HepG2 (cell line): ENCODE data around the gene CD6. TPM values are rescaled to one million over a fixed set of nuclear protein-coding genes. Genes with fewer than 3 reads are reported as not detected.
A peak's percentile ranks its signal among the peaks of the same experiment; 100 is the strongest.

Experiments used
- EEA1 ChIP-seq: sonication (generic); formaldehyde crosslinking; IDR thresholded peaks from 2 replicates; pipeline ENCODE4 v1.5.1; 2020; ENCODE audit warnings: mild to moderate bottlenecking, missing genetic modification reagents, borderline replicate concordance
- EP300 ChIP-seq, 3 experiments: sonication (generic) in 1 of 3; formaldehyde crosslinking in 1 of 3; IDR thresholded peaks; 2 replicates each; pipeline versions ENCODE4 v1.5.1 to v1.6.1; 2011 to 2020; ENCODE audit warnings: low read depth in 2 of 3, low read length in 2 of 3, borderline replicate concordance in 1 of 3, improper control_type of control experiment in 1 of 3, mild to moderate bottlenecking in 1 of 3, missing genetic modification reagents in 1 of 3, moderate library complexity in 1 of 3
- FOXA3 ChIP-seq: IDR thresholded peaks from 2 replicates; pipeline ENCODE4 v1.6.1; 2016; ENCODE audit warnings: missing genetic modification reagents, missing compliant biosample characterization
- MXD4 ChIP-seq: IDR thresholded peaks from 2 replicates; pipeline ENCODE4 v1.6.1; 2016; ENCODE audit warnings: mild to moderate bottlenecking, missing biosample characterization, missing genetic modification reagents
- NR3C1 ChIP-seq: sonication (generic); formaldehyde crosslinking; IDR thresholded peaks from 2 replicates; pipeline ENCODE4 v1.4.0; 2020; ENCODE audit warnings: missing genetic modification reagents
- POLR2G ChIP-seq: fragments of 200-400 bp; formaldehyde crosslinking; IDR thresholded peaks from 2 replicates; pipeline ENCODE4 v1.6.1; 2018; ENCODE audit warnings: mild to moderate bottlenecking, low read depth, low read length, moderate library complexity
- SNAI1 ChIP-seq: sonication (generic); formaldehyde crosslinking; IDR thresholded peaks from 2 replicates; pipeline ENCODE4 v1.5.0; 2020; ENCODE audit warnings: mild to moderate bottlenecking, missing genetic modification reagents, borderline replicate concordance
- TEF ChIP-seq: sonication (generic); formaldehyde crosslinking; IDR thresholded peaks from 2 replicates; pipeline ENCODE4 v1.5.0; 2020; ENCODE audit warnings: missing genetic modification reagents
- U2AF1 ChIP-seq: fragments of 200-400 bp; formaldehyde crosslinking; optimal IDR thresholded peaks from 2 replicates; pipeline ENCODE3; 2017; ENCODE audit warnings: mild to moderate bottlenecking, low read depth, low read length
- ZBTB44 ChIP-seq: sonication (generic); formaldehyde crosslinking; IDR thresholded peaks from 2 replicates; pipeline ENCODE4 v1.4.0; 2020; ENCODE audit warnings: missing genetic modification reagents
- ZFP90 ChIP-seq: sonication (generic); formaldehyde crosslinking; IDR thresholded peaks from 2 replicates; pipeline ENCODE4 v1.8.0; 2022; ENCODE audit warnings: missing genetic modification reagents, mild to moderate bottlenecking, inconsistent platforms, borderline replicate concordance
- ZNF281 ChIP-seq: sonication (generic); formaldehyde crosslinking; IDR thresholded peaks from 2 replicates; pipeline ENCODE4 v1.4.0; 2020; ENCODE audit warnings: missing genetic modification reagents, borderline replicate concordance
- ZNF383 ChIP-seq: sonication (generic); formaldehyde crosslinking; IDR thresholded peaks from 2 replicates; pipeline ENCODE4 v1.4.0; 2020; ENCODE audit warnings: missing genetic modification reagents, mild to moderate bottlenecking, borderline replicate concordance
- ZNF605 ChIP-seq: sonication (generic); formaldehyde crosslinking; IDR thresholded peaks from 2 replicates; pipeline ENCODE4 v1.8.0; 2022; ENCODE audit warnings: mild to moderate bottlenecking, missing genetic modification reagents
- ZNF607 ChIP-seq: sonication (generic); formaldehyde crosslinking; IDR thresholded peaks from 2 replicates; pipeline ENCODE4 v1.5.1; 2020; ENCODE audit warnings: missing genetic modification reagents, mild to moderate bottlenecking, borderline replicate concordance
- polyA plus RNA-seq, 8 experiments: library from polyadenylated mRNA; depleted of rRNA in 3 of 8; stranded (reverse) in 7 of 8; unstranded in 1 of 8; fragments of >200 nt; fragmentation: Illumina TruSeq in 4 of 8; extraction: Trizol in 4 of 8; gene quantifications; 2 replicates each; pipeline versions ENCODE4 v1.2.1 to v1.2.3, GENCODE V29; 2011 to 2016; ENCODE audit warnings: low read depth in 4 of 8, missing spikeins in 1 of 8, mixed read lengths in 1 of 8; ENCODE audit not compliant: insufficient read depth in 1 of 8
- total RNA-seq, 5 experiments: library from RNA; depleted of rRNA; stranded (reverse); fragments of >200 nt; fragmentation: Illumina TruSeq; extraction: Trizol; gene quantifications; 2 replicates each; pipeline ENCODE4 v1.2.3, GENCODE V29; 2016; ENCODE audit warnings: low read depth in 1 of 5
- TF ChIP-seq, protein P1 (sequence below): sonication (generic); formaldehyde crosslinking; IDR thresholded peaks from 2 replicates; pipeline ENCODE4 v1.8.0; 2022; ENCODE audit warnings: mild to moderate bottlenecking, missing genetic modification reagents, moderate library complexity
- TF ChIP-seq, protein P2 (sequence below): IDR thresholded peaks from 2 replicates; pipeline ENCODE4 v1.6.1; 2012; ENCODE audit warnings: low read length, improper control_type of control experiment

The CD6 gene
- total and polyA plus RNA-seq, 2 of the 13 experiments (the other 11 are each of a cell fraction or from before 2014, with no cell fraction given) = not detected

DNA sequence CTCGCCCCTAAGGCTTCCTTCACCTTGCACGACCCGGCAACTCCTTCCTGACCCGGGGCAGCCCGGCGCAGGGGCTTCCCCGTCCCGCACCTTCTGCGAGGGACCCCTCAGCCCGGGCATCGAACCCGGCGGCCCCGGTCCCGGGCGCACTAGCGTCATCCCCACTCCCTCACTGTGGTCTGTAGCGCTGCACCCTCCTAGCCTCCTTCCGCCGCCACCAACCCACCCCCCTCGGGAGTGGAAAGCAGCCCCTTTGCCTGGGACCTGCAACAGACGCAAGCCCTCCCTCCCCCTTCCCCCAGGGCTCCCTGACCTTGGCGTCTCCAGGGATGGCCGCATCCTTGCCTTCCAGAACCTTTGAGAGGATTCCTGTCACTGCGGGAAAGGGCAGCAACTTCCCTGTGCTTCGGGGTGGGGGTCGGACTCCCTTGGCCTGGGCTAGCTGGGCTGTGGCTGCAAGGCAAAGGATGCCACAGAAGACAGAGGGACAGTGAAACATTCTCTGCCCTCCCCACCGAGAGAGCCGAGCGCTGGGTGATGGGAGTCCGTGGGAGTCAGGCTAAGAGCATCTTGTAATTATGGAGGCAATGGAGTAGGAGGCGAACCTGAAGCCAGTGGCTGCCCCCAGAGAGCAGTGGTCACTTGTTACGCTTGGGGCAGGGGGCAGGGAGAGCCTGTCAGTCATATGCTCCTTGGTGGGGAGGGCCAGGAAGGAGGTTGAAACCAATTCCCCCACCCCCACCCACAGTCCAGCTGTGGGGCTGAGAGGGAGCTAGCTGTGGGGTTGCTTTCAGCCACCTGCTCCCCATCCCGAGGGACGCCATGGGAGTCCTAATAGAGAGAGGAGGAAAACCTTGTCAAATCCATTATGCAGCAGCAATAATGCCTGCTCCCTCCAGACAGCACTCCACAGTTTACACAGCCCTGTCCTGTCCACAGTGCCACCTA, 46.3 kb upstream of the CD6 start (continued):
- TF ChIP-seq, protein P1, sequence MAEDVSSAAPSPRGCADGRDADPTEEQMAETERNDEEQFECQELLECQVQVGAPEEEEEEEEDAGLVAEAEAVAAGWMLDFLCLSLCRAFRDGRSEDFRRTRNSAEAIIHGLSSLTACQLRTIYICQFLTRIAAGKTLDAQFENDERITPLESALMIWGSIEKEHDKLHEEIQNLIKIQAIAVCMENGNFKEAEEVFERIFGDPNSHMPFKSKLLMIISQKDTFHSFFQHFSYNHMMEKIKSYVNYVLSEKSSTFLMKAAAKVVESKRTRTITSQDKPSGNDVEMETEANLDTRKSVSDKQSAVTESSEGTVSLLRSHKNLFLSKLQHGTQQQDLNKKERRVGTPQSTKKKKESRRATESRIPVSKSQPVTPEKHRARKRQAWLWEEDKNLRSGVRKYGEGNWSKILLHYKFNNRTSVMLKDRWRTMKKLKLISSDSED (CRISPR knock-in tag) = no peak
- TF ChIP-seq SNAI1 (CRISPR knock-in tag) (no peak), ZNF281 (no peak), U2AF1 (no peak), ZFP90 (CRISPR knock-in tag) (no peak), NR3C1 (CRISPR knock-in tag) (no peak), EP300 (IDR thresholded peaks at IDR 0.05; ENCODE audit: low read depth in 2 of 2, low read length in 2 of 2) (no peak), EP300 (CRISPR knock-in tag; IDR thresholded peaks at IDR 0.05; ENCODE audit: borderline replicate concordance) (no peak), MXD4 (no peak), FOXA3 (CRISPR knock-in tag) (no peak), ZBTB44 (CRISPR knock-in tag) (no peak), ZNF607 (CRISPR knock-in tag) (no peak), ZNF605 (CRISPR knock-in tag) (no peak), POLR2G (no peak), TEF (no peak), ZNF383 (CRISPR knock-in tag) (no peak), EEA1 (CRISPR knock-in tag) (0 out of 2 replicates have a peak, but pooled peaks have one; percentile 41)
- TF ChIP-seq, protein P2, sequence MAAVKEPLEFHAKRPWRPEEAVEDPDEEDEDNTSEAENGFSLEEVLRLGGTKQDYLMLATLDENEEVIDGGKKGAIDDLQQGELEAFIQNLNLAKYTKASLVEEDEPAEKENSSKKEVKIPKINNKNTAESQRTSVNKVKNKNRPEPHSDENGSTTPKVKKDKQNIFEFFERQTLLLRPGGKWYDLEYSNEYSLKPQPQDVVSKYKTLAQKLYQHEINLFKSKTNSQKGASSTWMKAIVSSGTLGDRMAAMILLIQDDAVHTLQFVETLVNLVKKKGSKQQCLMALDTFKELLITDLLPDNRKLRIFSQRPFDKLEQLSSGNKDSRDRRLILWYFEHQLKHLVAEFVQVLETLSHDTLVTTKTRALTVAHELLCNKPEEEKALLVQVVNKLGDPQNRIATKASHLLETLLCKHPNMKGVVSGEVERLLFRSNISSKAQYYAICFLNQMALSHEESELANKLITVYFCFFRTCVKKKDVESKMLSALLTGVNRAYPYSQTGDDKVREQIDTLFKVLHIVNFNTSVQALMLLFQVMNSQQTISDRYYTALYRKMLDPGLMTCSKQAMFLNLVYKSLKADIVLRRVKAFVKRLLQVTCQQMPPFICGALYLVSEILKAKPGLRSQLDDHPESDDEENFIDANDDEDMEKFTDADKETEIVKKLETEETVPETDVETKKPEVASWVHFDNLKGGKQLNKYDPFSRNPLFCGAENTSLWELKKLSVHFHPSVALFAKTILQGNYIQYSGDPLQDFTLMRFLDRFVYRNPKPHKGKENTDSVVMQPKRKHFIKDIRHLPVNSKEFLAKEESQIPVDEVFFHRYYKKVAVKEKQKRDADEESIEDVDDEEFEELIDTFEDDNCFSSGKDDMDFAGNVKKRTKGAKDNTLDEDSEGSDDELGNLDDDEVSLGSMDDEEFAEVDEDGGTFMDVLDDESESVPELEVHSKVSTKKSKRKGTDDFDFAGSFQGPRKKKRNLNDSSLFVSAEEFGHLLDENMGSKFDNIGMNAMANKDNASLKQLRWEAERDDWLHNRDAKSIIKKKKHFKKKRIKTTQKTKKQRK = no peak
